Astrocyte (in vitro differentiated cells and primary cell): Measurements from ENCODE around the gene PRSS21. TPM values are rescaled to one million over a fixed set of nuclear protein-coding genes. Genes with fewer than 3 reads are reported as not detected.

Experiments
- DNase-seq: peaks from one replicate; pipeline ENCODE4 v3.0.0-alpha.2; 2010; ENCODE audit warnings: low read depth
- FAIRE-seq: peaks from 2 replicates; lab custom pipeline; 2011; peaks lifted over from hg19 to GRCh38; lab: Jason Lieb, UNC
- H2AFZ ChIP-seq: 2 replicates; pipeline ENCODE4 v1.6.0; 2012; ENCODE audit warnings: low read depth, low read length, inconsistent platforms
- H3K27ac ChIP-seq: 2 replicates; pipeline ENCODE4 v1.5.1; 2011; ENCODE audit warnings: low read depth, low read length, inconsistent platforms
- H3K27me3 ChIP-seq: 2 replicates; pipeline ENCODE4 v1.6.0; 2011; ENCODE audit warnings: low read length, inconsistent platforms; ENCODE audit not compliant: insufficient read depth
- H3K36me3 ChIP-seq: 2 replicates; pipeline ENCODE4 v1.5.1; 2011; ENCODE audit warnings: low read length, inconsistent platforms; ENCODE audit not compliant: insufficient read depth
- H3K4me1 ChIP-seq: 2 replicates; pipeline ENCODE4 v1.5.1; 2011; ENCODE audit warnings: low read length, inconsistent platforms; ENCODE audit not compliant: insufficient read depth
- H3K4me2 ChIP-seq: 2 replicates; pipeline ENCODE4 v1.6.0; 2012; ENCODE audit warnings: low read length, inconsistent platforms
- H3K4me3 ChIP-seq: 2 replicates; pipeline ENCODE4 v1.5.1; 2011; ENCODE audit warnings: low read depth, mild to moderate bottlenecking, low read length, inconsistent platforms; ENCODE audit not compliant: insufficient read depth
- H3K79me2 ChIP-seq: 2 replicates; pipeline ENCODE4 v1.6.0; 2012; ENCODE audit warnings: mild to moderate bottlenecking, low read length, inconsistent platforms; ENCODE audit not compliant: insufficient read depth
- H3K9ac ChIP-seq: 2 replicates; pipeline ENCODE4 v1.6.0; 2012; ENCODE audit warnings: mild to moderate bottlenecking, low read length, inconsistent platforms
- H3K9me3 ChIP-seq: 2 replicates; pipeline ENCODE4 v1.5.1; 2012; ENCODE audit warnings: low read depth, mild to moderate bottlenecking, low read length, inconsistent platforms; ENCODE audit not compliant: insufficient read depth
- H4K20me1 ChIP-seq: 2 replicates; pipeline ENCODE4 v1.6.0; 2012; ENCODE audit warnings: low read length, inconsistent platforms; ENCODE audit not compliant: insufficient read depth
- H3K27ac Mint-ChIP-seq: one replicate; pipeline ENCODE4 v1.8.0; 2021; ENCODE audit warnings: mild to moderate bottlenecking, mixed read lengths; ENCODE audit not compliant: unreplicated experiment
- H3K27me3 Mint-ChIP-seq: one replicate; pipeline ENCODE4 v1.8.0; 2021; ENCODE audit warnings: low read depth, mixed read lengths; ENCODE audit not compliant: unreplicated experiment
- H3K36me3 Mint-ChIP-seq: one replicate; pipeline ENCODE4 v1.8.0; 2021; ENCODE audit warnings: low read depth, mixed read lengths; ENCODE audit not compliant: unreplicated experiment
- H3K4me1 Mint-ChIP-seq: one replicate; pipeline ENCODE4 v1.8.0; 2021; ENCODE audit warnings: low read depth, mixed read lengths; ENCODE audit not compliant: unreplicated experiment
- H3K4me3 Mint-ChIP-seq: one replicate; pipeline ENCODE4 v1.8.0; 2021; ENCODE audit warnings: mild to moderate bottlenecking, moderate library complexity, mixed read lengths; ENCODE audit not compliant: unreplicated experiment
- H3K9me3 Mint-ChIP-seq: one replicate; pipeline ENCODE4 v1.8.0; 2021; ENCODE audit warnings: mild to moderate bottlenecking, mixed read lengths; ENCODE audit not compliant: unreplicated experiment
- EZH2 ChIP-seq: IDR thresholded peaks from 2 replicates; pipeline ENCODE4 v1.6.1; 2012; ENCODE audit warnings: mild to moderate bottlenecking, low read length, inconsistent platforms; ENCODE audit not compliant: insufficient read depth
- total RNA-seq: library from RNA; stranded (reverse); gene quantifications from 2 replicates; pipeline ENCODE4 v1.2.1, GENCODE V29; 2021
- TF ChIP-seq, protein P1 (sequence below): IDR thresholded peaks from 2 replicates; pipeline ENCODE4 v1.5.1; 2011; ENCODE audit warnings: low read depth, mild to moderate bottlenecking, inconsistent platforms, low read length, moderate library complexity; ENCODE audit not compliant: insufficient read depth

PRSS21 gene
- total RNA-seq, 1 donor from 2014 or later, result not detected

DNA sequence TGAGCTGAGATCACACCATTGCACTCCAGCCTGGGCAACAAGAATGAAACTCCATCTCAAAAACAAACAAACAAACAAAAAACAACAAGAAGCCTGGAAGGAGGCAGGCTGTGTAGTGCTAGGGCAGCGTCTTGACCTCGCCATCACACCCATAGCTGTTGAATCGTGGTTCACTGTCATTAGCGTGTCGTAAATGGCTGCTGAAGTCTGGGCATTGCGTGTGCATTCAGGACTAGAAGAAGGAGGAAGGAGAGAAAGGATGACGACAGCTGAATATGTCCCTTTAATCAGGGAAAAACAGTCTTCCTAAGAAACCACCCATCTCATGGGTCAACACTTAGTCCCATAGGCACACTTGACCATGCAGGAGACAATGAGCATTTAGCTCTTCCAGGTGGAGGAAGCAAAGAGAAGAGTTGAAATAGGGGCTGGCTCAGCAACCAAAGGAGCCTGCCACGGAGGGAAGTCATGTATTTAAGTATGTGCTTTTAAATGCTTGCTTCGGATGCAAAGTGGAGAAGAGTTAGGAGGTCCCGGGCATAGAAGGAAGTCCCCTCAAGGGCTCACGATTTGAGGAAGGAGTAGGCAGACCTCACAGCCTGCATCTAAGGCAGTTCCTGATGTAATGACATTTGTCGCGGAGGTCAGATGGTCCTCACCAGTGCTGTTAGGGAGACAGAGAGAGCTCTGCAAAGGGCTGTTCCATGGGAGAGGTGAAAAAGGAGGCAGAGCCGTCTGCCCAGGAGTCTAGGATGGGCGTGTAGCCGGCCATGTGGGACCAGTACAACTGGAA is 32.1 kb downstream of the PRSS21 start:
- peaks cover 6% of the 10 kb centered on the region for H3K27me3 ChIP-seq
- no peaks in the 10 kb centered on the region for H3K36me3 ChIP-seq
- Mint-ChIP-seq H3K27me3 (peaks cover 9% of the 10 kb centered on the region), H3K9me3 (no peaks in the 10 kb centered on the region), H3K27ac (no peak overlapping the region), H3K36me3 (no peaks in the 10 kb centered on the region), H3K4me3 (no peak overlapping the region), H3K4me1 (peaks cover 11% of the 10 kb centered on the region)
- H3K9me3 ChIP-seq, result no peaks in the 10 kb centered on the region
- no peak overlapping the region for H3K9ac ChIP-seq
- no peak overlapping the region for H3K4me3 ChIP-seq
- DNase-seq, result no peak
- no peak overlapping the region for H2AFZ ChIP-seq
- peaks cover 12% of the 10 kb centered on the region for H3K4me1 ChIP-seq
- no peak for FAIRE-seq
- H4K20me1 ChIP-seq, result no peaks in the 10 kb centered on the region
- no peaks in the 10 kb centered on the region for H3K79me2 ChIP-seq
- H3K27ac ChIP-seq, result no peak overlapping the region
- TF ChIP-seq, protein P1, sequence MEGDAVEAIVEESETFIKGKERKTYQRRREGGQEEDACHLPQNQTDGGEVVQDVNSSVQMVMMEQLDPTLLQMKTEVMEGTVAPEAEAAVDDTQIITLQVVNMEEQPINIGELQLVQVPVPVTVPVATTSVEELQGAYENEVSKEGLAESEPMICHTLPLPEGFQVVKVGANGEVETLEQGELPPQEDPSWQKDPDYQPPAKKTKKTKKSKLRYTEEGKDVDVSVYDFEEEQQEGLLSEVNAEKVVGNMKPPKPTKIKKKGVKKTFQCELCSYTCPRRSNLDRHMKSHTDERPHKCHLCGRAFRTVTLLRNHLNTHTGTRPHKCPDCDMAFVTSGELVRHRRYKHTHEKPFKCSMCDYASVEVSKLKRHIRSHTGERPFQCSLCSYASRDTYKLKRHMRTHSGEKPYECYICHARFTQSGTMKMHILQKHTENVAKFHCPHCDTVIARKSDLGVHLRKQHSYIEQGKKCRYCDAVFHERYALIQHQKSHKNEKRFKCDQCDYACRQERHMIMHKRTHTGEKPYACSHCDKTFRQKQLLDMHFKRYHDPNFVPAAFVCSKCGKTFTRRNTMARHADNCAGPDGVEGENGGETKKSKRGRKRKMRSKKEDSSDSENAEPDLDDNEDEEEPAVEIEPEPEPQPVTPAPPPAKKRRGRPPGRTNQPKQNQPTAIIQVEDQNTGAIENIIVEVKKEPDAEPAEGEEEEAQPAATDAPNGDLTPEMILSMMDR, result no peak
- TF ChIP-seq EZH2, result no peak
- H3K4me2 ChIP-seq, result no peak overlapping the region

DNA sequence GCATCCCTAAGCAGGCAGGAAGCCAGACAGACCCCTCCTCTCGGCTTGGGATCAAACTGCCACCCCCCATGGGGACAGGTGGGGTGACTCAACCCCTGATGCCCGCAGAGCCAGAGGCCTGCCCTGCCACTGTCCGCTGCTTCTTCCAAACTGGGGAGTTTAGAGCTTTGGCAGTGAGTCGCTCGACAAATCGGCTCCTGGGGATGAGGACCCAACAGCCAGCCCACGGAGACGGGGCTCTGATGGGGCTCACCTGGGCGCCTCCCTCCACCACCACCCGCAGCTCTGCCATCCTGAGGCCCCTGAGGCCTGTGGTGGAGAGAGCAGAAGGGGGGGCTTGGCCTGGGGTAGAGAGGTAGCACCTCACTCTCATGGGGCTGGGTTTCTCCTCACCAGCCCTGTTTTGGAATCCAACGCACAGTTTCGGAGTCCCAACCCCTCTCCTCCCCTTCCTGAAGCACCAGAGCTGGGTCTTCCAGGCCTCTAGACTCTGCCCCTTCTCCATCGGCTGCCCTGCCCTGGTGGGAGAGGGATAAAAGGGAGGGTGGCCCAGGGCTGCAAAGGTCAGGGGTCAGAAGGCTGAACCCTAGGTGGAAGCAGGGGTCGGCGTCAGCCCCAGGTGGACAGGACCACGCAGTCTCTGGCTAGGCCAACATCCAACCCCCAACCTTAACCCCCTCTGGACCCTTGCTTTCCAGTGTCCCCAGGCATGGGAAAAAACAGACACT is 35.1 kb downstream of the PRSS21 start:
- peaks cover 3% of the 10 kb centered on the region for H3K4me1 Mint-ChIP-seq

More for the DNA sequence above, 35.1 kb downstream of the PRSS21 start:
- H3K27ac ChIP-seq, result no peak overlapping the region
- H3K36me3 Mint-ChIP-seq, result no peaks in the 10 kb centered on the region
- DNase-seq, result no peak
- no peaks in the 10 kb centered on the region for H4K20me1 ChIP-seq
- H2AFZ ChIP-seq, result no peak overlapping the region
- H3K9me3 ChIP-seq, result no peaks in the 10 kb centered on the region
- no peaks in the 10 kb centered on the region for H3K79me2 ChIP-seq
- peaks cover 9% of the 10 kb centered on the region for H3K27me3 Mint-ChIP-seq
- FAIRE-seq, result no peak
- H3K27ac Mint-ChIP-seq, result no peak overlapping the region
- no peak overlapping the region for H3K9ac ChIP-seq
- no peaks in the 10 kb centered on the region for H3K36me3 ChIP-seq
- H3K4me3 ChIP-seq, result no peak overlapping the region
- TF ChIP-seq EZH2, result no peak
- TF ChIP-seq, protein P1, result no peak
- H3K4me2 ChIP-seq, result no peak overlapping the region
- no peak overlapping the region for H3K4me3 Mint-ChIP-seq
- H3K9me3 Mint-ChIP-seq, result peaks cover 5% of the 10 kb centered on the region
- peaks cover 3% of the 10 kb centered on the region for H3K4me1 ChIP-seq
- peaks cover 6% of the 10 kb centered on the region for H3K27me3 ChIP-seq
